ENCODE results near the gene CKMT1B. TPM values are rescaled to one million over a fixed set of nuclear protein-coding genes. Genes with fewer than 3 reads are reported as not detected.
A peak's percentile ranks its signal among the peaks of the same experiment; 100 is the strongest.
"Not testable (repeated sequence)": the region's sequence is repeated elsewhere in the genome, so short reads cannot be mapped to it uniquely, and the experiment has no call there.

The CKMT1B gene
- total and polyA plus RNA-seq, 3 experiments from 2014 or later, result not detected

DNA sequence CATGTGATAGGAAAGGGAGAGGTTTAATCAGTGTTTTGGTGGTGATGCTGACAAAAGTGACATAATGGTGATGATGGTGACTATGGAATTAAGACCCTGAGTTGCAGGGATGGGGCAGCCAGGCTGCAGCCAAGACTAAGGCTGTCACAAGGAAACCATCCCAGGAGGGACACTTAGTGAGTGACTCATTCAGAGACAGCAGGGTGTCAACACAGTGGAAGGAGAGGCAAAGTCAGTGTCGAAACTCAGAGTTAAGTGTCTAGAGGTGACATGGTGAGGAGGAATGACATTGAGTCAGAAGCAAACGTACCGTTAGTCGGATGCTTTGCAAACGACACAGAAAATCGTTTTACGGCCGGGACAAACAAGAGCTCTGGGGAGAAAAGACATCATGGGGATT is 30.0 kb upstream of the CKMT1B start:
- H3K27ac ChIP-seq (ENCODE audit: low read depth, low read length); H3K27ac Mint-ChIP-seq; H3K9me3 Mint-ChIP-seq; H3K4me1 ChIP-seq (ENCODE audit: insufficient read depth, low read length); H3K27me3 Mint-ChIP-seq; H3K4me3 ChIP-seq (ENCODE audit: low read length); H3K36me3 Mint-ChIP-seq; H3K4me3 Mint-ChIP-seq; H3K27me3 ChIP-seq (ENCODE audit: insufficient read depth, low read length, poor library complexity, severe bottlenecking); DNase-seq; CTCF ChIA-PET; POLR2A ChIA-PET; H3K9me3 ChIP-seq (ENCODE audit: low read length); H3K4me1 Mint-ChIP-seq; H3K36me3 ChIP-seq (ENCODE audit: insufficient read depth, low read length): not testable (repeated sequence)

DNA sequence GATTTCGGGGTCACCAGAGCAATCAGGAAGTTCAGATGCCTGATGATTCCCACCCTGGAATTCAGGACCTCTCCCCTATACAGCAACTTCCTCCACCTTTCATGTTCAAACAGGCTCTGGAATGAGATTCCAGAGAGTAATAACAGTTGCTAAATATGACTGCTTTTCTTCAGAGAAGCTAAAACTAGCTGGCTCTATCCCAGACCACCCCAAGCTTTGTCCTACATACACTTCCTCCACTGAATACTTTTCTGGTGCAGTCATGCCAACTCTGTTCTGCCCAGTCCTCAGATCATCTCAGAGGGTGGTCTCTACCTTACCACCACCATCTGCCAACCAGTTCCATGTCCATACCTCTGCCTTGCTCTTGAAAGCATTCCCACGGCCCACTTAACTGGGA is 27.2 kb upstream of the CKMT1B start:
- H3K36me3 ChIP-seq (ENCODE audit: insufficient read depth, low read length); H3K27ac Mint-ChIP-seq; CTCF ChIA-PET; H3K9me3 Mint-ChIP-seq; H3K27ac ChIP-seq (ENCODE audit: low read depth, low read length); H3K9me3 ChIP-seq (ENCODE audit: low read length); POLR2A ChIA-PET; DNase-seq; H3K27me3 ChIP-seq (ENCODE audit: insufficient read depth, low read length, poor library complexity, severe bottlenecking); H3K36me3 Mint-ChIP-seq; H3K4me1 ChIP-seq (ENCODE audit: insufficient read depth, low read length); H3K4me1 Mint-ChIP-seq; H3K27me3 Mint-ChIP-seq; H3K4me3 ChIP-seq (ENCODE audit: low read length); H3K4me3 Mint-ChIP-seq: not testable (repeated sequence)

DNA sequence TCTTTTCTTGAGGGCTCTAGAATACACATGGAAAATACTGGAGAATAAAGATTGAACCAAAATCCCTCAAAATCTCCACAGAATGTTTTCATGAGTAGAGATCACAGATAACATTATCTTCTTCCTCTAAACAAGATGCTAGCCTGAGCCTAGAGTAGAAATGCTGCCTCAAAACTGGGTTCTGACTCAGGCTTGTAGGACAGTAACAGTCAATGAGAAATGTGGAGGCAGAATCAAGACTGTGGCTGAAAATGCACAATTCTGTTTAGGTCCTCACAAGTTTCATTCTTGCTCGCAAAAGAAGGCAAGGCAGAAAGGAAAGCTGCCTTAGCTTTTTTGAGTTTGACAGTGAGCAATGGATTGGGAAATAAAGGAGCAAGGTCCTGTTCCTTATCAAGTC is 19.2 kb upstream of the CKMT1B start:
- H3K4me3 ChIP-seq (ENCODE audit: low read length); H3K36me3 ChIP-seq (ENCODE audit: insufficient read depth, low read length); DNase-seq; H3K36me3 Mint-ChIP-seq; H3K27ac ChIP-seq (ENCODE audit: low read depth, low read length); H3K27ac Mint-ChIP-seq; CTCF ChIA-PET; H3K4me1 ChIP-seq (ENCODE audit: insufficient read depth, low read length); POLR2A ChIA-PET; H3K4me1 Mint-ChIP-seq; H3K27me3 ChIP-seq (ENCODE audit: insufficient read depth, low read length, poor library complexity, severe bottlenecking); H3K9me3 ChIP-seq (ENCODE audit: low read length); H3K4me3 Mint-ChIP-seq; H3K9me3 Mint-ChIP-seq; H3K27me3 Mint-ChIP-seq: not testable (repeated sequence)

DNA sequence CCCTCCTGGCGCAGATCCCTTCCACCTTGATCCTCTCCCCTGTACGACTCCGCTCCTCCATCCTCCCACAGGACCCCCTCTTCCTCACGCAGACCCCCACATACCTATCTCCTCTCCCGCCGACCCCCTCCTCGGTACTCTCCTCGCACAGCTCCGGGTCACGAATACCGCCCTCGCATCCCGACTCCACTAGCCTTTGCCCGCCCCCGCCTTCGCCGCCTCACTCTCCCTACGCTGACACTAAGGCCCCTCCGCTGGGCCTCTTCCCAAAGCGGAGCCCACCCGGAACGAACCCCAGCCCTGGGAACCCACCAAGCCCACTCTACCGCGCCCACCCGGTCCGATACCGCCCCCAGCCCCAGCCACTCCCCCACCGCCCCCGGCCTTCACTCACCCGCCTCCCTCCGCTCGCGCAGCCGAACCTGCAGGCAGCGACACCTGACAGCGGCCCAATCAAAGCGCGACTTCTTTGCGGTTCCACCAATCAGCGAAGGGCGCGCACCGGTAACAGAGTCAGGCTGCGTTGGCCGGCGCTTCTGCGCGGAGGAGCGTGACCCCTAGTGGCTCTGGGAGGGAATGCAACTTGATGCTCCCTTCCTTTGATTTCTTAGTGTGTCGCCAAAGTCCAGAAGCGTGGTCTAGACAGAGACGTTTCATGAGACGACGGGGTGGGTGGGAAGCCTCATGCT is 3.9 kb upstream of the CKMT1B start, which contains the start of gene PPIP5K1:
TSS of gene PPIP5K1 (minus strand) at position 431 of the 689 bp plus-strand sequence. CDS start 5,704 bp downstream, outside the sequence.
- H3K4me3 ChIP-seq (ENCODE audit: low read length); H3K36me3 Mint-ChIP-seq; H3K27me3 ChIP-seq (ENCODE audit: insufficient read depth, low read length, poor library complexity, severe bottlenecking); H3K4me3 Mint-ChIP-seq; CTCF ChIA-PET; H3K36me3 ChIP-seq (ENCODE audit: insufficient read depth, low read length); POLR2A ChIA-PET; H3K27me3 Mint-ChIP-seq; H3K9me3 Mint-ChIP-seq; H3K27ac ChIP-seq (ENCODE audit: low read depth, low read length); H3K4me1 Mint-ChIP-seq; DNase-seq; H3K4me1 ChIP-seq (ENCODE audit: insufficient read depth, low read length); H3K27ac Mint-ChIP-seq; H3K9me3 ChIP-seq (ENCODE audit: low read length): not testable (repeated sequence)

- CTCF ChIA-PET; H3K36me3 ChIP-seq (ENCODE audit: insufficient read depth, low read length); H3K36me3 Mint-ChIP-seq; H3K4me1 ChIP-seq (ENCODE audit: insufficient read depth, low read length); H3K27ac Mint-ChIP-seq; H3K4me3 Mint-ChIP-seq; POLR2A ChIA-PET; DNase-seq; H3K4me1 Mint-ChIP-seq; H3K27me3 ChIP-seq (ENCODE audit: insufficient read depth, low read length, poor library complexity, severe bottlenecking); H3K9me3 ChIP-seq (ENCODE audit: low read length); H3K9me3 Mint-ChIP-seq; H3K27ac ChIP-seq (ENCODE audit: low read depth, low read length); H3K4me3 ChIP-seq (ENCODE audit: low read length): not testable (repeated sequence)
- H3K27me3 Mint-ChIP-seq, result peaks cover 4 to 11% of the 10 kb centered on the region in 2 donors
Observed at GRCh38 chr15:43592841-43593240, 986 bp upstream of the CKMT1B start.

- POLR2A ChIA-PET; H3K36me3 ChIP-seq (ENCODE audit: insufficient read depth, low read length); H3K27ac ChIP-seq (ENCODE audit: low read depth, low read length); H3K27me3 ChIP-seq (ENCODE audit: insufficient read depth, low read length, poor library complexity, severe bottlenecking); H3K4me1 ChIP-seq (ENCODE audit: insufficient read depth, low read length); H3K4me1 Mint-ChIP-seq; H3K27ac Mint-ChIP-seq; H3K36me3 Mint-ChIP-seq; H3K4me3 ChIP-seq (ENCODE audit: low read length); H3K9me3 Mint-ChIP-seq; H3K4me3 Mint-ChIP-seq; CTCF ChIA-PET; DNase-seq; H3K9me3 ChIP-seq (ENCODE audit: low read length): not testable (repeated sequence)
- peaks cover 14 to 33% of the 10 kb centered on the region in 2 donors for H3K27me3 Mint-ChIP-seq
Observed at GRCh38 chr15:43599131-43599530, 5.3 kb downstream of the CKMT1B start.

GRCh38 chr15:43600200-43600599 is 6.4 kb downstream of the CKMT1B start:
- CTCF ChIA-PET; POLR2A ChIA-PET; H3K4me3 Mint-ChIP-seq; H3K27me3 ChIP-seq (ENCODE audit: insufficient read depth, low read length, poor library complexity, severe bottlenecking); H3K27ac ChIP-seq (ENCODE audit: low read depth, low read length); H3K4me3 ChIP-seq (ENCODE audit: low read length); H3K9me3 ChIP-seq (ENCODE audit: low read length); H3K36me3 ChIP-seq (ENCODE audit: insufficient read depth, low read length); H3K9me3 Mint-ChIP-seq; H3K27ac Mint-ChIP-seq; H3K36me3 Mint-ChIP-seq; H3K4me1 Mint-ChIP-seq; H3K4me1 ChIP-seq (ENCODE audit: insufficient read depth, low read length): not testable (repeated sequence)
- peak in 1 of 5 donors; percentile 3 for DNase-seq
- peaks cover 14 to 38% of the 10 kb centered on the region in 2 donors for H3K27me3 Mint-ChIP-seq

DNA sequence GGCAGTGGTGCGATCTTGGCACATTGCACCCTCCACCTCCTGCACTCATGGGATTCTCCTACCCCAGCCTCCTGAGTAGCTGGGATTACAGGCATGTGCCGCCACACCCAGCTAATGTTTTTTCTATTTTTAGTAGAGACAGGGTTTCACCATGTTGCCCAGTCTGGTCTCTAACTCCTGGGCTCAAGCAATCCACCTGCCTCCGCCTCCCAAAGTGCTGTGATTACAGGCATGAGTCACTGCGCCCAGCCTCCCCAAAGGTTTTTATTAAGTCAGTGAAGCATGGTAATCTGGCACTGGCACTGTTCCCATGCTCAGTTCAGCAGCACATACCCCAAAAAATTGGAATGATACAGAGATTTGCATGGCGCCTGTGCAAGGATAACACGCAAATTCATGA is 8.4 kb downstream of the CKMT1B start:
- H3K36me3 ChIP-seq (ENCODE audit: insufficient read depth, low read length); H3K4me1 Mint-ChIP-seq; CTCF ChIA-PET; H3K4me3 Mint-ChIP-seq; H3K9me3 Mint-ChIP-seq; H3K27ac ChIP-seq (ENCODE audit: low read depth, low read length); H3K4me1 ChIP-seq (ENCODE audit: insufficient read depth, low read length); H3K9me3 ChIP-seq (ENCODE audit: low read length); H3K27me3 ChIP-seq (ENCODE audit: insufficient read depth, low read length, poor library complexity, severe bottlenecking); DNase-seq; H3K27ac Mint-ChIP-seq; H3K4me3 ChIP-seq (ENCODE audit: low read length); POLR2A ChIA-PET; H3K36me3 Mint-ChIP-seq: not testable (repeated sequence)
- peaks cover 11 to 33% of the 10 kb centered on the region in 2 donors for H3K27me3 Mint-ChIP-seq

- H3K9me3 Mint-ChIP-seq; CTCF ChIA-PET; H3K4me1 Mint-ChIP-seq; H3K27me3 Mint-ChIP-seq; H3K27me3 ChIP-seq (ENCODE audit: insufficient read depth, low read length, poor library complexity, severe bottlenecking); H3K9me3 ChIP-seq (ENCODE audit: low read length); H3K27ac ChIP-seq (ENCODE audit: low read depth, low read length); H3K27ac Mint-ChIP-seq; POLR2A ChIA-PET; H3K4me3 ChIP-seq (ENCODE audit: low read length); H3K4me1 ChIP-seq (ENCODE audit: insufficient read depth, low read length); H3K36me3 Mint-ChIP-seq; H3K4me3 Mint-ChIP-seq; H3K36me3 ChIP-seq (ENCODE audit: insufficient read depth, low read length); DNase-seq: not testable (repeated sequence)
Observed at GRCh38 chr15:43617750-43618149, 23.9 kb downstream of the CKMT1B start.

Data from CD8-positive, alpha-beta memory T cell (primary cell).